Mesendoderm (in vitro differentiated cells): Measurements from ENCODE around the gene GPRC5D.
A peak's percentile ranks its signal among the peaks of the same experiment; 100 is the strongest.

ENCODE experiments used
- DNase-seq: peaks from one replicate; pipeline ENCODE4 v3.0.0; 2013
- H2AK5ac ChIP-seq: 2 replicates; pipeline ENCODE4 v1.6.1; 2013; ENCODE audit warnings: low read length, inconsistent platforms
- H2BK120ac ChIP-seq: 2 replicates; pipeline ENCODE4 v1.6.1; 2013; ENCODE audit warnings: low read depth, mild to moderate bottlenecking, low read length, moderate library complexity, mixed read lengths
- H2BK15ac ChIP-seq: replicated peaks from 2 replicates; pipeline ENCODE4 v1.6.1; 2013; ENCODE audit warnings: low read depth, mild to moderate bottlenecking, moderate library complexity
- H2BK5ac ChIP-seq: 2 replicates; pipeline ENCODE4 v1.6.1; 2013; ENCODE audit warnings: low read length, inconsistent platforms
- H3K18ac ChIP-seq: 2 replicates; pipeline ENCODE4 v1.6.1; 2013; ENCODE audit warnings: mild to moderate bottlenecking, low read length, mixed read lengths
- H3K23ac ChIP-seq: one replicate; pipeline ENCODE4 v1.6.1; 2013; ENCODE audit warnings: low read length
- H3K27ac ChIP-seq: 2 replicates; pipeline ENCODE4 v1.5.1; 2013; ENCODE audit warnings: low read depth, mild to moderate bottlenecking, inconsistent platforms, low read length, moderate library complexity
- H3K27me3 ChIP-seq: 2 replicates; pipeline ENCODE4 v1.6.1; 2013; ENCODE audit warnings: low read length, control low read depth, mild to moderate bottlenecking, inconsistent platforms; ENCODE audit not compliant: insufficient read depth, poor library complexity
- H3K36me3 ChIP-seq: 2 replicates; pipeline ENCODE4 v1.6.1; 2013; ENCODE audit warnings: low read length, inconsistent platforms; ENCODE audit not compliant: control insufficient read depth, insufficient read depth
- H3K4ac ChIP-seq: one replicate; pipeline ENCODE4 v1.6.1; 2013; ENCODE audit warnings: low read depth, mild to moderate bottlenecking, low read length, moderate library complexity
- H3K4me1 ChIP-seq: 2 replicates; pipeline ENCODE4 v1.6.1; 2013; ENCODE audit warnings: low read depth, low read length, inconsistent platforms; ENCODE audit not compliant: control insufficient read depth
- H3K4me2 ChIP-seq: 2 replicates; pipeline ENCODE4 v1.6.1; 2013; ENCODE audit warnings: low read length
- H3K4me3 ChIP-seq: 2 replicates; pipeline ENCODE4 v1.5.1; 2013; ENCODE audit warnings: mild to moderate bottlenecking, low read length
- H3K56ac ChIP-seq: one replicate; pipeline ENCODE4 v1.6.1; 2013; ENCODE audit warnings: low read length
- H3K79me1 ChIP-seq: 2 replicates; pipeline ENCODE4 v1.6.1; 2013; ENCODE audit warnings: low read length, inconsistent platforms
- H3K79me2 ChIP-seq: 2 replicates; pipeline ENCODE4 v1.6.1; 2013; ENCODE audit warnings: mild to moderate bottlenecking, low read length; ENCODE audit not compliant: control insufficient read depth, insufficient read depth
- H3K9ac ChIP-seq: 2 replicates; pipeline ENCODE4 v1.6.1; 2013; ENCODE audit warnings: low read length, inconsistent platforms
- H4K5ac ChIP-seq: one replicate; pipeline ENCODE4 v1.6.1; 2013; ENCODE audit warnings: low read length
- H4K8ac ChIP-seq: one replicate; pipeline ENCODE4 v1.6.1; 2013; ENCODE audit warnings: low read depth, mild to moderate bottlenecking, control low read depth, low read length, moderate library complexity
- WGBS: extraction: QIAGEN DNeasy Blood & Tissue Kit; methylation state at CpG from one replicate; pipeline ENCODE4 v1.1.7; 2013; ENCODE audit warnings: low lambda C conversion rate, missing lambda C conversion rate; ENCODE audit not compliant: insufficient coverage; ENCODE audit errors: extremely low coverage; 5-methylcytosine and 5-hydroxymethylcytosine counted together

The GPRC5D gene

DNA sequence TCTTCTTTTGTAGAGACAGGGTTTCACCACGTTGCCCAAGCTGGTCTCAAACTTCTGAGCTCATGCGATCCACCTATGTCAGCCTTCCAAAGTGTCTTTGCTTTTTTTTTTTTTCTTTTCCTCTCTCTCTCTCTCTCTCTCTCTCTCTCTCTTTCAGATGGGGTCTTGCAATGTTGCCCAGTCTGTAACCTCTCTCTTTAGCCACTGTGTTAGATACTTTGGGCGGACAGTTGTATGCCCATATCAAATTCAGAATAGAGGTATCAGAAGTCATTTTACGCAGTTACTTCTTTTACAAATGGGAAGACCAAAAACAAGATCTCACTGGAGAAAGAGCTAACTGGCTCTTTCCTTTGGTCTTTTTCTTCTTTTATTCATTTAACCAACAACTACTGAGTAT, 41.4 kb upstream of the GPRC5D start:
- Histone ChIP-seq H3K27ac (no peak overlapping the region), H3K79me2 (no peaks in the 10 kb centered on the region), H3K36me3 (no peaks in the 10 kb centered on the region), H3K9ac (no peak overlapping the region), H2BK5ac (no peak overlapping the region), H3K27me3 (no peaks in the 10 kb centered on the region), H4K8ac (no peak overlapping the region), H3K4me2 (no peak overlapping the region), H3K18ac (no peak overlapping the region), H2BK15ac (no peak overlapping the region), H3K56ac (no peak overlapping the region), H3K4ac (no peak overlapping the region), H2BK120ac (no peak overlapping the region), H3K23ac (no peak overlapping the region), H3K4me3 (no peak overlapping the region), H4K5ac (no peak overlapping the region), H3K79me1 (peaks cover 2% of the 10 kb centered on the region), H3K4me1 (peaks cover 2% of the 10 kb centered on the region), H2AK5ac (no peak overlapping the region)
- DNase-seq, result no peak
- WGBS, result no CpG with 5 or more reads among the region's 4 CpGs

DNA sequence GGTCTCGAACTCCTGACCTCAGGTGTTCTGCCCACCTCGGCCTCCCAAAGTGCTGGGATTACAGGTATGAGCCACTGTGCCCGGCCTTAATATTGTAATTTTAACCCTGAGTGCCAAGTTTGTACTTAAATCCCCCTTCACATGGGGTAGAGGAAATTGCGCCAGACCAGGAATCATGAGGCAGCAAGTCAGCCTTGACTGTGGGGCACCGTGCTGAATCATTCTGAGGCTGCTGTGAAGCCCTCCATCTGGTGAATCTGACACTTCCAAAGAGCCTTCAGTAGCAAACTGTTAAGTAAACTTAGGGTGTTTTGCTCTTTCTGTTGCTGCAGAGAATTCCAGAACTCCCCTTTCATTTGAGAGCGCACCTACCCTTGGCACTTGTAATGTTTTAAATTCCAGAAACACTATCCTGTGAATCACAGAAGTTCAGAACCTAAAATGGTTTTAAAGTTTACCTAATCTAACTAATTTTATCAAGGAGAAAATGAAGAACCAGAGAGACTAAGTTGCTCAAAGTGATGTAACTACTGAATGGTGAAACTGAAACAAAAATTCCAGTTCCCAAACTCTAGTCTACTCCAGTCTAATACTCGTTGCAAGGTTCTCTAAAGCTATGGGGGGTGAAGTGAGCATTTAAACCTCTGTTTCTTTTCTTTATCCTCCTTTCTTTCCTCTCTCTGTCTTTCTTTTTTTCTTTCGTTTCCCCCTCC, 40.6 kb upstream of the GPRC5D start:
- no peak overlapping the region for H3K4me2 ChIP-seq
- H3K56ac ChIP-seq, result no peak overlapping the region
- H3K4ac ChIP-seq, result no peak overlapping the region
- no peak overlapping the region for H3K9ac ChIP-seq
- H2BK120ac ChIP-seq, result no peak overlapping the region
- peaks cover 2% of the 10 kb centered on the region for H3K4me1 ChIP-seq
- H4K8ac ChIP-seq, result no peak overlapping the region
- no peak overlapping the region for H2BK5ac ChIP-seq
- WGBS, result no CpG with 5 or more reads among the region's 8 CpGs
- no peak overlapping the region for H3K23ac ChIP-seq
- H3K27me3 ChIP-seq, result no peaks in the 10 kb centered on the region
- no peaks in the 10 kb centered on the region for H3K79me2 ChIP-seq
- H2AK5ac ChIP-seq, result no peak overlapping the region
- no peak overlapping the region for H3K4me3 ChIP-seq
- peak; percentile 51 for DNase-seq
- no peak overlapping the region for H3K27ac ChIP-seq
- no peak overlapping the region for H2BK15ac ChIP-seq
- H4K5ac ChIP-seq, result no peak overlapping the region
- H3K36me3 ChIP-seq, result no peaks in the 10 kb centered on the region
- peaks cover 2% of the 10 kb centered on the region for H3K79me1 ChIP-seq
- H3K18ac ChIP-seq, result no peak overlapping the region

DNA sequence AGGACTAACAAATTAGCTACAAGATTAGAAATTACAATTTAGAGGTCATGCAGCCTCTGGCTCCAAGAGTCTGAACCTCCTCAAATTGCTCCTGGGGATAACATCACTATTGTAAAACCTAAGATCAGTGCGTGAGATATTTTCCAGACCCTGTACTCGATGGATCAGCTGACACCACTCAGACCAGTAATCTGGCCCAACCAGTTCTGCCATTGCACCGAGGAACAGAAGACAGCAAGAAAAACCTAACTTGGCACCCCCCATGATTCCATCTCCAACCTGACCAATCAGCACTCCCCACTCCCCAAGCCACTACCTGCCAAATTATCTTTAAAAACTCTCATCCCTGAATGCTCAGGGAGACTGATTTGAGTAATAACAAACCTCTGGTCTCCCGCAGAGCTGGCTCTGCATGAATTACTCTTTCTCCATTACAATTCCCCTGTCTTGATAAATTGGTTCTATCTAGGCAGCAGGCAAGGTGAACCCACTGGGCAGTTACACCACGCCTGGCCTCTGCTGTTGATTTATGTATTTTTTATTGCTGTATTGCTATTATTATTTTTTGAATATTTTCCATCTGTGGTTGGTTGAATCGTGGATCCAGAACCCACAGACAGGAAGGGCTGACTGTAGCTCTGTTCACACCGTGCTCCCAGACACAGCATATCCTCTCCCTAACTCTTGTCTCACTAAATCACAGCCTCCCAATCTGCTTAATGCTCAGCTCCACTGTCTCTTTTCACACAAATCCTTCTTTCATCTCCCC, 38.9 kb upstream of the GPRC5D start:
- H3K4me2 ChIP-seq, result no peak overlapping the region
- WGBS, result no CpG with 5 or more reads among the region's 7 CpGs
- H3K18ac ChIP-seq, result no peak overlapping the region
- no peak overlapping the region for H3K23ac ChIP-seq
- no peak overlapping the region for H3K4ac ChIP-seq
- H3K56ac ChIP-seq, result no peak overlapping the region
- H2BK120ac ChIP-seq, result no peak overlapping the region
- no peak overlapping the region for H4K5ac ChIP-seq
- H3K9ac ChIP-seq, result no peak overlapping the region
- H2BK5ac ChIP-seq, result no peak overlapping the region
- no peak overlapping the region for H3K27ac ChIP-seq
- H3K27me3 ChIP-seq, result no peaks in the 10 kb centered on the region
- peaks cover 2% of the 10 kb centered on the region for H3K4me1 ChIP-seq
- DNase-seq, result no peak
- no peaks in the 10 kb centered on the region for H3K79me2 ChIP-seq
- no peak overlapping the region for H3K4me3 ChIP-seq
- H3K79me1 ChIP-seq, result no peaks in the 10 kb centered on the region
- H2BK15ac ChIP-seq, result no peak overlapping the region
- no peak overlapping the region for H2AK5ac ChIP-seq
- no peak overlapping the region for H4K8ac ChIP-seq
- H3K36me3 ChIP-seq, result no peaks in the 10 kb centered on the region

DNA sequence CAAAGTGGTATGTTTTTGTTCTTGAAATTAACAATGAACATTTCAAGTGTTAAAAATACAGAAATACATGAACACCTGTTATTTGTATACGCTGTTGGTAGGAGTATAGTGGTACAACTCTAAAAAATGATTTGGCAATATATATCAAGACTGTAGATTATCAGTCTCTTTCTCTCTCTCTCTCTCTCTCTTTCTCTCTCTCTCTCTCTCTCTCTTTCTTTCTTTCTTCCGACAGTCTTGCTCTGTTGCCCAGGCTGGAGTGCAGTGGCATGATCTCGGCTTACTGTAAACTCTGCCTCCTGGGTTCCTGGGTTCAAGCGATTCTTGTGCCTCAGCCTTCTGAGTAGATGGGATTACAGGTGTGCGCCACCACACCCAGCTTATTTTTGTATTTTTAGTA, 35.5 kb upstream of the GPRC5D start:
- no peak overlapping the region for H2AK5ac ChIP-seq
- no peaks in the 10 kb centered on the region for H3K79me1 ChIP-seq
- no peak overlapping the region for H3K9ac ChIP-seq
- no CpG with 5 or more reads among the region's 5 CpGs for WGBS
- H2BK15ac ChIP-seq, result no peak overlapping the region
- no peaks in the 10 kb centered on the region for H3K27me3 ChIP-seq
- no peak for DNase-seq
- no peak overlapping the region for H2BK120ac ChIP-seq
- no peaks in the 10 kb centered on the region for H3K79me2 ChIP-seq
- no peaks in the 10 kb centered on the region for H3K36me3 ChIP-seq
- peaks cover 2% of the 10 kb centered on the region for H3K4me1 ChIP-seq
- H4K8ac ChIP-seq, result no peak overlapping the region
- no peak overlapping the region for H3K4ac ChIP-seq
- no peak overlapping the region for H2BK5ac ChIP-seq
- H3K23ac ChIP-seq, result no peak overlapping the region
- H3K18ac ChIP-seq, result no peak overlapping the region
- no peak overlapping the region for H3K56ac ChIP-seq
- H3K4me3 ChIP-seq, result no peak overlapping the region
- H3K27ac ChIP-seq, result no peak overlapping the region
- H4K5ac ChIP-seq, result no peak overlapping the region
- H3K4me2 ChIP-seq, result no peak overlapping the region

DNA sequence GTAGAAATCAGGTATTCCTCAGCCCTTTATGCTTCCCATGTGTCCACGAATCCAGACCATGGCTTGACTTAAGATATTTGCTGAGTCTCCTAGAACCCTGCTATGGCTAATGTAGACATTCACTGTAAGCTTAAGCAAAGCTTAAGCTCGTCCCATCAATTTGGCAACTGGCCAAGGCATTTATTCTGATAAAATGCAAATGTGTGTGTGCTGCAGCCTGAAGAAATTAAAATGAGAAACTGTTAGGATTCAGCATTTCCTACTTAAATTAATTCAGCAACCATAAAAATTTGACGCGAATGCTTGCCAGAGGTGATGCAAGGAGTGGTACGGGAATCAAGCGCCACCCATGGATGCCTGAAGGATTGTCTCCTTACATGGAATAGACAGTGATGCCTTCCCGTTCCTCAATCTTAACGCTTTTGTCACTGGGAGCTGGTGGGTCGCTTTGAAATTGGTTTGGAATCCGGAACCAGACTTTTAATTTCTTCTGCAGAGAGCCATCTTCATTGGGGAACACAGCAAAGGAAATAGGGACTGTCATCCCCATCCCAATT, 34.9 kb upstream of the GPRC5D start:
- no peak for DNase-seq
- Histone ChIP-seq H3K4ac (no peak overlapping the region), H3K4me1 (peaks cover 2% of the 10 kb centered on the region), H3K4me2 (no peak overlapping the region), H2AK5ac (no peak overlapping the region), H4K8ac (no peak overlapping the region), H2BK5ac (no peak overlapping the region), H3K4me3 (no peak overlapping the region), H3K23ac (no peak overlapping the region), H3K27ac (no peak overlapping the region), H3K9ac (no peak overlapping the region), H2BK15ac (no peak overlapping the region), H3K27me3 (no peaks in the 10 kb centered on the region), H2BK120ac (no peak overlapping the region), H3K79me1 (no peaks in the 10 kb centered on the region), H3K79me2 (no peaks in the 10 kb centered on the region), H3K56ac (no peak overlapping the region), H3K18ac (no peak overlapping the region), H4K5ac (no peak overlapping the region), H3K36me3 (no peaks in the 10 kb centered on the region)
- no CpG with 5 or more reads among the region's 10 CpGs for WGBS
